Cardiac septum (tissue), 1 donor: ENCODE measurements around the gene DACT3. TPM values are rescaled to one million over a fixed set of nuclear protein-coding genes. Genes with fewer than 3 reads are reported as not detected.

ENCODE experiments used
- DNase-seq: peaks from one replicate; pipeline ENCODE4 v3.0.0-alpha.2; 2020; ENCODE audit warnings: low spot score
- intact Hi-C: fragments of 100-400 bp; cut with DNase I; formaldehyde crosslinking; loops from one replicate; pipeline ENCODE4 v1.14.0; 2022
- total RNA-seq: library from RNA; stranded (reverse); fragmentation: NEBNext Ultra II Directional; extraction: Animal tissue kit (Norgen Biotek cat#: 25700); gene quantifications from one replicate; pipeline ENCODE4 v1.2.1, GENCODE V29; 2021
- donor health status: DM: no; HTN: no; CAD: no.

DACT3 gene
- total RNA-seq, 1 donor from 2014 or later = 23.8 TPM

DNA sequence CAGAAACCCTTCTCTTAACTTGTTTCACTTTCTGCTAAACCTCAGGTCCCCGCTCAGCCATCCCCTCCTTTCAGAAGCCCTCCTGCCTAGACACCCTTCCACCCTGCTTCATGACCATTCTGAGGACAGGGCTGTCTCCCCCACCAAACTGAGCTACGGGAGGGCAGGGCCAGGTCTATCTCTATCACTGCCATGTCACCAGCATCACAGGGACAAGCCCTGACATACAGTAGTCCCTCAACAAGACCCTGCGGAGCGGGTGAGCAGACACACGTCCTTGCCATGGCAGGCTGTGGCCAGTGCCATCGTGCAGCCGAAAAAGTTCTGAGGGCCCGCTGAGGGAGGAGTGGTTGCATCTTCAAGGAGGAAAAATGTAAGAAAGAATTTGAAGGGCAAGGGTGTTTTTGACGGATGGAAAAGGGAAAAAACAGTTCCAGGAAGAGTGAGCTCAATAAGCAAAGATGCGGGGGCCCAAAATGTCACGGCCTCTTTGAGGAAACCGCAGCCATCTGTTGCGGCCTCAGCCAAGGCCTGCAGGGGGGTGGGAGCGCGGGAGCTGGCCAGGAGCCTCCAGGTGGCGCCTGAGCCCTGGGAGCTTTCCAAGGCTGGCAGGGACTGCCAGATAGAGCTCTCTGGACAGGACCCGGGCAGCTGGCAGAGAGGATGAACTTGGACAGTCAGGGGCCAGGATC is 44.2 kb downstream of the DACT3 start:
- intact Hi-C loops = no loop called here

DNA sequence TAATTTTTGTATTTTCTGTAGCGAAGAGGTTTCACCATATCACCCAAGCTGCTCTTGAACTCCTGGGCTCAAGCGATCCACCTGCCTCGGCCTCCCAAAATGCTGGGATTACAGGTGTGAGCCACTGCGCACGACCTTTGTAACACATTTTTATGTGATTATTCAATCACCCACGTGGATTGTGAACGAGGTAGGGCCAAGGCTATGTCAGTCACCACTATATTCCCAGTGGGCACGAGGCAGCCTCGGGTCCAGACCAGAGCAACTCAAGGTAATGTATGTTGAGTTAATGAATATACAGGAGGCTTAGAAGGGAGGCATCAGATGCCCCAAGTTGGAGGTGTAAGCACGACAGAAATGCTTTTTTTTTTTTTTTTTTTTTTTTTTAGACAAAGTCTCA is 45.0 kb downstream of the DACT3 start:
- intact Hi-C loops = no loop called here
- DNase-seq = no peak

More for the DNA sequence above, 44.2 kb downstream of the DACT3 start:
- no peak for DNase-seq

DNA sequence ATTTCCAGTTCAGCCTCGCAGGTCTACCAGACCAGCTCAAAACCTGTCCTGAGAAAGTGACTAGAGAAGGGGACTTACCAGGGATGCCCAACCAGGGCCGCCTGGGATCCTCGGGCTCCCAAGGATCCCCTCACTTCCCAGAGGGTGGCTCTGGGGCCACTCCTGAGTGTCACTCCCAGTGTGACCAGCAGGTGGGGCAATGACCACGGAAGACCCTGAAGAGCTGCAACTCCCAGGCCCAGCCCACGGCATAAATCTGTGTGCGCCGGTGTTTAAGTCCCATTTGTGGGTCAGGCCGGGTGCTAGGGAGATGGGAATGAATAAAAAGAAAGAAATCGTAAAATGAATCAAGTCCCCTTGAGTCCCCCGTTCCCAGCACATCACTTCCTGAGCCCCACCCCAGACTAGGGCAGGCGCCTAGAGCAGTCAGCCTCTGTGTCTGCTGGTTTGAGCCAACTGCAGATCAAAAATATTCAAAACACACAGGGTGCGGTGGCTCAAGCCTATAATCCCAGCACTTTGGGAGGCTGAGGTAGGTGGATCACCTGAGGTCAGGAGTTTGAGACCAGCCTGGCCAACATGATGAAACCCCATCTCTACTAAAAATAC is 46.8 kb downstream of the DACT3 start:
- peak; percentile 89 for DNase-seq
- intact Hi-C loops = loop anchor here (1.0 kb wide), 1 partner anchor 48 kb away; no protein-coding TSS in a partner anchor

DNA sequence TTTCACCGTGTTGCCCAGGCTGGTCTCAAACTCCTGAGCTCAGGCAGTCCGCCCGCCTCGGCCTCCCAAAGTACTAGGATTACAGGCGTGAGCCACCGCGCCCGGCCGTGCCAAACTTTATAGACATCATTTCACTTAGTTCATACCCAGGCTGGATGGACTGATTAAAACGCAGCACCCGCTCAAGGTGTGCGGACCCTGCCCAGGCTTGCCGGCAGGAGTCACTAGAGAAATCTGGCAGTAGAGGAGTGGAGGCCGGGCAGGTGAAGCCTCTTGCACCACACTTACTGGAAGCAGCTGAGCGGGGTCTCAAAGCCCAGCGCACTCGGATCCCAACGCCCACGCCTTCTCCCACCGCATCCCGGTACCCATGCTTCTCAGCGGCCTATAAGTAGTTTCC is 47.5 kb downstream of the DACT3 start:
- DNase-seq = no peak
- intact Hi-C loops = no loop called here

DNA sequence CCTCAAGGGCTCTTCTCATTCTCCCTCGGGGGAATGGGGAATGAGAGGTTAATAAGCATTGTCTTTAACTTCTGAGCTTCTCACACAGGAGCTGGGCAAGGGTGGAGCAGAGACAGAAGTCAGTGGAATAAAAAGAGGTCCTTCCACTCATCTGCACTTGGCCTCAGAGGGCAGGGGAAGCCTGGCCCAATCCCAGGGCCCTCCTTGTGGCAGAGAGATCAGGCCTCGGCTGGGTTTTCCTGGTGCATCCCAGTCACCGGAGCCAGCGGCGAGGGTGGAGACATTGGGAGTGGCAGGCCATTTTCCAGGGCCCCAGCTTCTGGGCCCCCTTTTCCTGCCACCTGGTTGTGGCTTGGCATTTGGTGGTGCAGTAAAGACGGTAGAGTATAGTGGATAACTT is 49.2 kb downstream of the DACT3 start:
- peak; percentile 67 for DNase-seq
- intact Hi-C loops = no loop called here

DNA sequence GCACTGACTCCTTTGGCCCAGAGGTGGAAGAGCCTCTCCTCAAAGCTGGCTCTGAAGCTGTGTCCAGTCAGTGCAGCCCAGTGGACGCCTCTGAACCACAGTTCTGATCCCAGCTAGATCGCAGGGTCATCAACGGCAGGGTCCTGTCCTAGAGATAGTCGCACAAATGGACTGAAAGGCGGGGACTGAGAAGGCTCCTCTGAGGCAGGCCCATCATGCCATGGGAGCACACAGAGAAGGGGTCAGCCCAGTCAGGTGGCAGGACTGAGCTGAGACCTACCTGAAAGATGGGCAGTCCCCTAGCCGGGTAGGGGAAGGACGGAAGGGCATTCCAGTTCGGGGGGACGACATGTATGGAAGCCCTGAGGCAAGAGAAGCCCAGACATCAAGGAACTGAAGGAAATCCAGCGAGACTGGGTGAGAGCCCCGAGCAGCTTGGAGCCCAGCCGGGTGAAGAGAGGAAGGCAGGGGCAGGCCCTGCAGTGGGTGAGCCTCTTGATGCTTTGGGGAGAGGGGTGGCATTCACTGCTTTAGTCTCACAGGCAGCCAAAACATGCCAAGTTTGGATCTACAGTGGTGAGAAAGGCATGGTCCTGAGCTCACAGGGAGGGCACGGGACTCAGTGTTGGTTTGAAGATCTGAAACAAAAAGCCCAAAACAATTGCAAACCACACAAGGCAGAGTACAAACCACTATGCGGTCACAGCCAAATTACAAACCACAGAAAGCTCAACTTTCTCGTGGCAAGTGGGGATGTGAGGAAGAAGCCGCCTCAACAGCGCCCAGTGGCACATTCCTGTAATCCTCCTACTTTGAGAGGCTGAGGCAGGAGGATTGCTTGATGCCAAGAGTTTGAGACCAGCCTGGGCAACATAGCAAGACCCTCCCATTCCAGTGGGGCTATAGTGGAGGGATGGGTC is 49.9 kb downstream of the DACT3 start:
- DNase-seq = peak; percentile 41

DNA sequence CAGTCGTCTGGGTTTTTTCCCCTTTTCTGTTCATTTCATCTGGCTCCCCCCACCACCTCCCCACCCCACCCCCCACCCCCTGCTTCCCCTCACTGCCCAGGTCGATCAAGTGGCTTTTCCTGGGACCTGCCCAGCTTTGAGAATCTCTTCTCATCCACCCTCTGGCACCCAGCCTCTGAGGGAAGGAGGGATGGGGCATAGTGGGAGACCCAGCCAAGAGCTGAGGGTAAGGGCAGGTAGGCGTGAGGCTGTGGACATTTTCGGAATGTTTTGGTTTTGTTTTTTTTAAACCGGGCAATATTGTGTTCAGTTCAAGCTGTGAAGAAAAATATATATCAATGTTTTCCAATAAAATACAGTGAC is 50.6 kb downstream of the DACT3 start:
- DNase-seq = peak; percentile 17
- intact Hi-C loops = no loop called here

More for the DNA sequence above, 49.9 kb downstream of the DACT3 start:
- intact Hi-C loops = no loop called here

DNA sequence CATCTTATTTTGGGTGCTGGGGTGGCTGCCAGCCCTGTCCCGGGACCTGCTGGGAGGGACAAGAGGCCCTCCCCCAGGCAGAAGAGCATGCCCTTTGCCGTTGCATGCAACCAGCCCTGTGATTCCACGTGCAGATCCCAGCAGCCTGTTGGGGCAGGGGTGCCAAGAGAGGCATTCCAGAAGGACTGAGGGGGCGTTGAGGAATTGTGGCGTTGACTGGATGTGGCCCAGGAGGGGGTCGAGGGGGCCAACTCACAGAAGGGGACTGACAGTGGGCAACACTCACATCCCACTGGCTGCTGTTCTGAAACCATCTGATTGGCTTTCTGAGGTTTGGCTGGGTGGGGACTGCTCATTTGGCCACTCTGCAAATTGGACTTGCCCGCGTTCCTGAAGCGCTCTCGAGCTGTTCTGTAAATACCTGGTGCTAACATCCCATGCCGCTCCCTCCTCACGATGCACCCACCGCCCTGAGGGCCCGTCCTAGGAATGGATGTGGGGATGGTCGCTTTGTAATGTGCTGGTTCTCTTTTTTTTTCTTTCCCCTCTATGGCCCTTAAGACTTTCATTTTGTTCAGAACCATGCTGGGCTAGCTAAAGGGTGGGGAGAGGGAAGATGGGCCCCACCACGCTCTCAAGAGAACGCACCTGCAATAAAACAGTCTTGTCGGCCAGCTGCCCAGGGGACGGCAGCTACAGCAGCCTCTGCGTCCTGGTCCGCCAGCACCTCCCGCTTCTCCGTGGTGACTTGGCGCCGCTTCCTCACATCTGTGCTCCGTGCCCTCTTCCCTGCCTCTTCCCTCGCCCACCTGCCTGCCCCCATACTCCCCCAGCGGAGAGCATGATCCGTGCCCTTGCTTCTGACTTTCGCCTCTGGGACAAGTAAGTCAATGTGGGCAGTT is 51.2 kb downstream of the DACT3 start:
- intact Hi-C loops = no loop called here
- peak; percentile 70 for DNase-seq

DNA sequence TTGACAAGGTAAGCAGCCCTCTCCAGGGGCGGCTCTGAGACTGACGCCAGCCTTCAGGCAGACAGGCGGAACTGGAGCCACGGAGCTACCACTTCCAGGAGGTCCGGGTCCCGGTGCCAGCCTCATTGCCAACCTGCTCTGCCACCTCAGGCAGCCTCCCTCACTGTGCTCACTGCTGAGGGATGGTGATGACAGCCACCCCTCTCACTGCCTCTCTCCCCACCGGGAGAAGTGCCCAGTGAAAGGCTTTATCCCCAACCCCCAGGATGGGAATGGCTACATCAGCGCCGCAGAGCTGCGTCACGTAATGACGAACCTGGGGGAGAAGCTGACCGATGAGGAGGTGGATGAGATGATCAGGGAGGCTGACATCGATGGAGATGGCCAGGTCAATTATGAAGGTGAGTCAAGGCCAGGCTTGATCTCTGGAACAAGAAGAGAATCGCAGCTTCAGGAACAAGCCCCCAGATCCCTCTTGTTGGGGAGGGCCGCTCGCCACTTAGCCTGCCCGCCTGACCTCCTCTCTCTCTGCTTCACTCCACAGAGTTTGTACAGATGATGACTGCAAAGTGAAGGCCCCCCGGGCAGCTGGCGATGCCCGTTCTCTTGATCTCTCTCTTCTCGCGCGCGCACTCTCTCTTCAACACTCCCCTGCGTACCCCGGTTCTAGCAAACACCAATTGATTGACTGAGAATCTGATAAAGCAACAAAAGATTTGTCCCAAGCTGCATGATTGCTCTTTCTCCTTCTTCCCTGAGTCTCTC is 52.2 kb downstream of the DACT3 start:
- intact Hi-C loops = no loop called here
- DNase-seq = peak; percentile 59

DNA sequence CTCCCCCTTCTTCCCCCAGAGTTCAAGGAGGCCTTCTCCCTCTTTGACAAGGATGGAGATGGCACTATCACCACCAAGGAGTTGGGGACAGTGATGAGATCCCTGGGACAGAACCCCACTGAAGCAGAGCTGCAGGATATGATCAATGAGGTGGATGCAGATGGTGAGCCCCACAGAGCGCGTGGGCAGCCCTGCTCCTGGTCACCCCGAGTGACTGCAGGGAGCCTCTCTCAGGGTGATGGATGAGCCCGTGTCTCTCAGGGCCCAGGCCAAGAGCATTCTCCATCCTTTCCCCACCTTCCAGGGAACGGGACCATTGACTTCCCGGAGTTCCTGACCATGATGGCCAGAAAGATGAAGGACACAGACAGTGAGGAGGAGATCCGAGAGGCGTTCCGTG is 52.8 kb downstream of the DACT3 start:
- no peak for DNase-seq
- intact Hi-C loops = no loop called here

DNA sequence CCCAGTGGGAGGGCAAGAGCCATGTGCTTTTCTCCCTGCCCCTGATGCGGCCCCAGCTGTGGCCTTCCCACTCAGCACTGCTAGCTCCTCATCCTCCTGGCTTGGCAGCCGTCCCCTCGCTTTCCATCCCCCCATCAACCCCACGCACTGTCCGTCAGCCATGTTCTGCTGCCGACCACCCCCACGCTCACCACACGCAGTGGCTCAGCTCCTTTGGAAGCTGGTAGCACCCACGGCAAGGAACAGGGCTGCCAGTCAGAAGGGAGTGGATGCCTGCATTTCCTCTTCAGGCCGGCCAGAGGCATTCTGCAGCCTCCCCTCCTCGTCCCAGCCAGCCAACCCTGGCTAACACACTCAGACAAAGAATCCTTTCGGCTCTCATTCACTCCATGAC is 53.5 kb downstream of the DACT3 start:
- intact Hi-C loops = no loop called here
- DNase-seq = peak; percentile 55

DNA sequence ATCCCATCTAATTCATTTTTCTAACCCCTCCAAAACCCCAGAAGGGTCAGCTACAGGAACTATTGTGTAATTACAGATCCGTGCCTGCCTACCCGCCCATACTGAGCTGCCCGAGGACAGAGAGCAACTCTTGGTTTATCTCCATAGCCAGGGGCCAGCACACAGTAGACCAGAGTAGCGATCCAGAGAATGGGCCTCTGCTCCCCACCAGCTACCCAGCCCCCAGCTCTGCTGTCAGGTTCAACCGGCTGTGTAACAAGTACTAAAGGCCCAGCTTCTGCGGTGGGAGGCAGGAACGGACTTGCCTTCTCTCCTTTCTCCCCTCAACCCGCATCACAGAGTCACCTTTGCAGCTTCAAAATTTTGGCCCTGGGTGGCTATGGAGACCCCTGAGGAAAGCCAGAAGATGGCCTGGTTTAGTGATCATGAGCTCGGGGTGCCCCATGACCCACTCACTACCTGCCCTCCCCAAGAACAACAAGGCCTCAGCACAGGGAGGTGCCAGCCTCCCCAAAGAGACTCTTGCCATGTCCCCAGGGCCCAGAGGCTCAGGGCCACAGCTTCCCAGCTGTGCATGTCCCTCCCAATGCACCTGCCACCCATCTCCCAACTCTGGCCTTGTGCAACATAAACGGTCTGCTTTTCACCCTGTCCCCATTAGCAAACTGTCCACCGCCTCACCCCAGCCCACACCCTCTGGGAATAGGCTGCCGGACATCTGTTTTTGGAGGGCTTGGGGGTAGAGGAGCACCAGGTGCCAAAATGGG is 54.1 kb downstream of the DACT3 start:
- intact Hi-C loops = no loop called here
- DNase-seq = peak; percentile 29

DNA sequence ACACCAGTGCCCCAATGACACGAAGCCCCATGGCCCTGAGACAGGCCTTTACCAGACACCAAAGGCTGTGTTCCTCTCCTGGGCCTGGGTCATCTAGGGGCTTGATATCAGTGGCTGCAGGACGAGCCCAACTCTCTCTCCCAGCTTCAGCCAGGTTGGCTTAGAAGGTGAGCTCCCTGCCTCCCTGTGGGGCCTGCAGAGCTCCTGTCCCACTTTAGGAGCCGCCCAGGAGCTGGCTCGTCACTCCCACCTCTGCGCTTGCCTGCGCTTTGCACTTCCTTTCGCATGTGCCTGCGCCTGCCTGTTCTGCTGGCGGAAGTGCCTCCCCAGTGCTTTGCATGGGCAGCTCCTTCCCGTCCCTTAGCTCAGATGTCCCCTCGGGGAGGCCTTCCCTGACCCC is 55.0 kb downstream of the DACT3 start:
- intact Hi-C loops = no loop called here
- DNase-seq = no peak

DNA sequence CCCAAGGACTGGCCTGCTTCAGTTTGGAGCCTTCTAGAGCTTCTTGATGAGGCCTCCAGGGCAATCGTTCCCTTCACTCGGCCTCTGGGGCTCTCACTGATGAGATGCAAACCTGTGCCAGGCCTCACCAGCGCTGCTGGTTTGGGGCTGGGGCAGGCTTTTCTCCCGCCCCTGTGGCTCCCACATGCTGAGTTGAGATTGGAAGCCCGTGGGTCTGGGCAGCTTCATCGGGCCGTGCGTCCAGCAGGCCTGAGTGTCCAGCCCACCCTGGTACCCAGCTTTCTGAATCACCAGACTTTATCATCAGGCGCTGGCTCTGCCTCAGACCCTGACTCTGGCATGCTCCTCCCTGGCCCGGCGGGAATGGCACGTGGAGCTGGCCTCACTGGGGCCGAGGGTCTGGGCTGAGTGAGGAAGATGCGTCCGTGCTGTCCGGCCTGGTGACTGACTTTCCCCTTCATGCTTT is 55.6 kb downstream of the DACT3 start:
- intact Hi-C loops = no loop called here
- DNase-seq = no peak

DNA sequence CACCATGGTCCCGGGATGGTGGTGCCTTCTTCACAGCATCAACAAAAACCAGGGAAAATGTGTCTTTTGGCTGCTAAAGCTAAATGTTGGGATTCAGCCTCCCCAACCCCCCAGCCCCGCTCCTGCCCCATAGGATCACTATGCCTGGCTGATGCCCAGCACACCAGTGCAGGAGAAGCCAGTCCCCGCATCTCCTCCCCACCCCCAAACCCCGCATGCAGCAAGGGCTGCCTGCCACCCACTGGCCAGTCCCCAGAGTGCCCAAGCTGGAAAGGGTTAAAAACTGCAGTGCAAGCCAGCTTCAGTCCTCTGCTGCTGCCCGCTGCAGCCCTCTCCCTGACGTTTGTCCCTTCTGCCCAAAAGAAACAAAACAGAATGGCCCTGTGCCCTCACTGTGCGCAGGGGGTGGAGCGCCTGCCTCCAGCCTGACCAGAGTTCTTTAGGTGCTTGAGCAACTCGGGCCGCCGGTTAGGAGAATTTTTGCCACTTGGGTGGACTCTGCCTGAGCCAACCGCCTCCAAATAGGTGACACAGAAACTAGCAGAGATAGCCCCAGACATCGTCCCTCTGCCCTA is 56.1 kb downstream of the DACT3 start:
- intact Hi-C loops = no loop called here
- no peak for DNase-seq

DNA sequence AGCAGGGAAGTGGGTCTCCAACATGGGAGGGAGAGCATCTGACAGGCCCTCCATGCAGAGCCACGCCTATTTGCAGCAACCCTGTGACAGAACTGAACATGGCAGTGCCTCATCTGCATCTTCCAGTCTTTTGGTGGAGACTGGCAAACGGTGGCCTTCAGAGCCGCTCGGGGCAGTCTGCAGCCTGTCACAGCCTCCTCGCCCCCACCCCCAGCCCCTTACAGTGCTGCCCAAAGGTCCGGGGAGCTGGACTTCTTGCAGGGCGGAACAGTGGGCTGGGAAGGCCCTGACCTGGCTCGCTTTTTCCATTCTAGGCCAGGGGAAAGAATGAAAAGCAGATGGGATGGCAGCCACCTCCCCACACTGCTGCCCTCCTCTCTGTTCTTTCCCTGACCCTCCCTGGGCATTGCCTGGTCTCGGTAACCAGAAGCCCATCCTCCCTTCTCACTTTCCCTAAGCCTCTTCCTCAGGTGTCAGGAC is 57.2 kb downstream of the DACT3 start:
- no peak for DNase-seq
- intact Hi-C loops = no loop called here

DNA sequence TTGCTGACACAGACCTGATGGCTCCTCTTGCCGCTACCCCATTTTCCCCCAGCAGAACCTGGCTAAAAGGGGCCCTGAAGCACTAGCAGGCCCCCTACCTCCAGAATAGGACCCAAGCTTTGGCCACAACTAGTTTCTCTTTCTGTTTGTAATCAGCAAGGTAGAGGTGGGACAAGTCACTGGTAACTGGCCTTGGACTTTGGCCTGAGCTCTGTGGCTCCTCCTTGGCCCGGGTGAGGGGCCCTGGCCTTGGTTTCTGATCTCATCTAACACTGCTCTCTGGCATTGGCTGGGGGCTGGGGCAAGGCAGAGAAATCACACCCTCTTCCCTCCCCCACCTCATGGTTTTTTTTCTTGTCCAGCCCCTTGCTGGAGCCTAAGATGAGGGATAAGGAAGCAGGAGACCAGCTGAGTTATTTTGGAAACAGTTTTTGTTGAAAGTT is 57.8 kb downstream of the DACT3 start:
- intact Hi-C loops = no loop called here
- no peak for DNase-seq
